Stimulated activated CD4-positive, alpha-beta T cell treated with anti-CD3 and anti-CD28 coated beads, Interleukin-2, amount 100 ng/mL, for 24 hours (primary cell): ENCODE data around the gene POLE3.
"Not testable (repeated sequence)": the region's sequence is repeated elsewhere in the genome, so short reads cannot be mapped to it uniquely, and the experiment has no call there.

ENCODE experiments used
- DNase-seq, 2 donors: peaks; one replicate each; pipeline ENCODE4 v3.0.0-alpha.2; 2020

Gene POLE3, protein sequence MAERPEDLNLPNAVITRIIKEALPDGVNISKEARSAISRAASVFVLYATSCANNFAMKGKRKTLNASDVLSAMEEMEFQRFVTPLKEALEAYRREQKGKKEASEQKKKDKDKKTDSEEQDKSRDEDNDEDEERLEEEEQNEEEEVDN

DNA sequence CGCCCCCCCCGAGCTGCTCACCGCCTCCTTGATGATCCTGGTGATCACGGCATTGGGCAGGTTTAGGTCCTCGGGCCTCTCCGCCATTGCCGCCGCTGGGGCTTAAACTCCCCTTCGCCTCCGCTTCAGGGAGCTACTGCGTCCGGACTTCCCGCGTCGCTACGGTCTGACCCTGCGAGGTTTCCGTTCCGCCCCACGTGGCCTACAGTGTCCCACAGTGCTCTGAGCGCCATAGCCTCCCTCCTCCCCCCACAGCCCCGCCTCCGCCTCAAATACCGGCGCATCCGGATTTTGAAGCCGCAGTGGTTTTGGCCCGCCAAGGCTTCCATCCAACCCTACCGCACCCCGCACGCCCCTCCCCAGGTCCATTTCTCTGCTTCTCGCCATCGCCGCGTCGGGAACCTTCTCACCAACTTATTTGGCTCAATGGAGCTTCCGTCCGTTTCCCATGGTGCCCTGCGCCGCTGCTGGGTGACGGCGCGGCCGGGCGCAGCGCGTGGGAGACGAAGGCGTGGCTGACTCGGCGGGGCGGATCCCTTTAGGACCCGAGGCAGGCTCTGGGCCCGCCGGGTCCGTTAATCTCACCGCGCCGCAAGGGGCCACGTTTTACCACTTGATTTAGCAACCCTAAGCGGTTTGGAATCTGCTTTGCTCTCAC is at the start of gene POLE3, which contains the start of gene C9orf43:
POLE3 (minus strand) TSS at position 469 of the 658 bp plus-strand sequence; CDS start at position 87, 382 bp downstream.
C9orf43 (plus strand) TSS at position 541 of the 658 bp plus-strand sequence. CDS start 2,747 bp downstream, outside the sequence.
- peak; percentile 96 for DNase-seq

DNA sequence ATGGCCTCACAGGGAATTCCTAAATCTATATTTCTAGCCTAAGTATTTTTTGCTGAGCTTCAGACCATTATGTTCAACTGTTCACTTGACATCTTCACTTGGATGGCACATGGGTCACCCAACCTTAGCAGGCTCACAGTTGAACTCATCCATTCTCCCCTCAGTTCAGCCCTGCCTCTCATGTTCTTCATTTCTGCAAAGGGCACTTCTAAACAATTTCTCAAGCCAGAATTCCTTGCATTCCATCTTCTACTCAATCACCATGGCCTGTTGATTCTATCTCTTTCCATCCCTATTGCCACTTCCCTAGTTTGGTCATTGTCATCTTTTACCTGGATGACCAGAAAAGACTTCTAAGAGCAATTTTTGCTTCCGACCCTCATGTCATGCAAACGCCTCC is 45.8 kb upstream of the POLE3 start:
- DNase-seq: no peak

DNA sequence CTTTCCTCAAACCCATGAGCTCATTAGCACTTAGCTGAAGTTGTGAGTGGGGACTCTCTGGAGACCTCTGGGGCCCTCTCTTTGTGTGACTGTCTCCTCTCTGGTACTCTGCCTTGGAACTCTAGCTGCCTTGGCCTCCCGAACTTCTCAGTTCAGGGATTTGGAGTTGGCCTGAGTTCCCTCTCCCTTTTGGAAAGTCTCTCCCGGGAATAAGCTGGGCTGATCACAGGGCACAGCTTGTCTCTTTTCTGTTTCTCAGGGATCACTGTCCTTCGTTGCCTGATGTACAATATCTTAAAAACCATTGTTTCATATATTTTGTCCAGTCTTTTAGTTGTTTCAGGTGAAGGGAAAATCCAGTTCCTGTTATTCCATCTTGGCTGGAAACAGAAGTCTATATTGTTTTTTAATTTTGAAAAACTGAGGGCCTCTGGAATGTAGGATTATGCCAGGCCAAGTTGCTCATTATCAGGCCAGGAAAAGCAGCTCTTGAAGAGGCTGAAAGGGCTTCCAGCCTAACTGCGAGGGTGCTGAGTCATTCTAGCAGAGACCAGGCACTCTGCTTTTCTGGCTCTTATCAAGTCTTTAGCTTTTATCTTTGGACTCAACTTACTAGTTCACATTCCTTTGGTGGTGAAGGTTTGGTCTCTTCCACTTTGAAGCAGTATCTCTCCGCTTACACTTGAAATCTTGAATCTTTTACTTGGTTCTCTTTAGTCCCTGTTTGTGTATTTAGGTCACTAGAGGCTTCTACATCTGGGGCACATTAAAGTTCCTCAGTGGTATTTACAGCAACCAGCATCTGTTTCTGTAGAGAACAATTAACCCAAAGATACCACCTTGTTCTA is 44.7 kb upstream of the POLE3 start:
- no peak for DNase-seq

DNA sequence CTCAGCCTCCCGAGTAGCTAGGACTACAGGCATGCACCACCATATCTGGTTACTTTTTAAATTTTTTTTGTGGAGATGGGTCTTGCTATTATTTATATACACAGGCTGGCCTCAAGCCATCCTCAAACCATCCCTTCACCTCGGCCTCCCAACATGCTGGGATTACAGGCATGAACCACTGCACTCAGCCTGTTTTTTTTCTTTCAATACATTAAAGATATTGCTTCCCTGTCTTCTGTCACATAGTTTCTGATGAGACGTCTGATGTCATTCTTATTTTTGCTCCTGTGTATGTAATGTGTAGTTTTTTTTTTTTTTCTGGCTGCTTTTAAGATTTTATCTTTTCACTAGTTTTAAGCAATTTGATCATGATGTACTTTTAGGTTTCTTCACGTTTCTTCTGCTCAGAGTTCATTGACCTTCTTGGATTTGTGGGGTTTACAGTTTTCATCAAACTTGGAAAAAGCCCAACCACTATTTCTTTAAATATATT is 41.7 kb upstream of the POLE3 start:
- no peak for DNase-seq

DNA sequence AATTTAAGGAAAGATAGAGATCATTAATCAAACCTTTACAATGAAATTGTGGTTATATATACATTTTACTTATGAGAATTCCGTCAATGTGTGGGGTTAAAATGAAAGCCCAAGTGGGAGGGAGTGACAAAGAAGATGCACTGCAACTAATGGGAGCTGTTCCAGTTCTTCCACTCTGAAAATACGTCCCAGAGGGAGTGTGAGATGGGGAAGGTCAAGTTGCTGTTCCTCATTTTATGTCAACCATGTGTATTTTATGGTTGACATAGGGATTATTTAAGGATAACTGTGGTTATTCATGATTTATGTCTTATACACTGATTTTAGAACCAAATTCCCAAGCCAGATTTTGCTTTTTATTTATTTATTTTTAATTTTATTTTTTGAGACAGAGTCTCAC is 38.9 kb upstream of the POLE3 start:
- DNase-seq: no peak

DNA sequence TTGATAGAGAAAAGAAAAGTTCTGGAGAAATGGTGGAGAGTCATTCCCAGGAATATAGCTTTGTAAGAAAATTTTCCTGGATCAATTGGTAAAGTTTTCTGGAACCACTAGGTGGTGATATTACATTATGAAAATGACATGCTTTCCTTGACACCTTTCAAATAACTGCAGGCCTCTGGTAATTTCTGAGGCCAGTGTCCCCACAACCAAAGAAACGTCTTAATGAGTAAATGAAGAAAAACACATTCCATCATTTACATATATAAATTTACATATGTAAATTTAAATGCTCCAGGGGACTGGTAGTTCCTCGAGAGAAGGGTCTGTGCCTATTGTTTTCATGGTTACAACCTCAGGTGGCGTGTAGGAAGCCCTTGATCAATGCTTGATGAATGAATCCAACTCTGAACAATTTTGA is 35.9 kb upstream of the POLE3 start:
- DNase-seq: peak in 1 of 2 donors; percentile 10

DNA sequence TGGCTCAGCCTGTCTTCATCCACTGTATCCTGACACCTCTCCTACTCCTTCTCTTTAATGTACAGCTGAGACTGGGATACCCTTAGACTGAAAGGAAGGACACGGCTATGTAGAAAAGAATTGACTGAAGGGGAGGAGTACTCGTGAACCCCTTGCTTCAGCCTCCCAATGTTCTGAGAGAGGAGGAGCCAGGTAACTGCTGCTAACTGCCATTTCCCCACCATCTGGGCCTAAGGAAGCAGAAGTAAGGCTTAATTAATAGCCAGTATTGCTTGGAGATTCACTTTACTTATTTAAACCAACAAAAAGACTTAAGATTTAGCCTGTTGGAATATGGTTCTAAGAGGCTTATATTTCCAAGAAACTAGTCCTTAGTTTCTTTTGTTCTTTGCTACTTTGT is 34.3 kb upstream of the POLE3 start:
- no peak for DNase-seq

DNA sequence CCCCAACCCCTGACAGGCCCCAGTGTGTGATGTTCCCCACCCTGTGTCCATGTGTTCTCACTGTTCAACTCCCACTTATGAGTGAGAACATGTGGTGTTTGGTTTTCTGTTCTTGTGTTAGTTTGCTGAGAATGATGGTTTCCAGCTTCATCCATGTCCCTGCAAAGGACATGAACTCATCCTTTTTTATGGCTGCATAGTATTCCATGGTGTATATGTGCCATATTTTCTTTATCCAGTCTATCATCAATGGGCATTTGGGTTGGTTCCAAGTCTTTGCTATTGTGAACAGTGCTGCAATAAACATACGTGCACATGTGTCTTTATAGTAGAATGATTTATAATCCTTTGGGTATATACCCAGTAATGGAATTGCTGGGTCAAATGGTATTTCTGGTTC is 27.2 kb upstream of the POLE3 start:
- DNase-seq: not testable (repeated sequence)

DNA sequence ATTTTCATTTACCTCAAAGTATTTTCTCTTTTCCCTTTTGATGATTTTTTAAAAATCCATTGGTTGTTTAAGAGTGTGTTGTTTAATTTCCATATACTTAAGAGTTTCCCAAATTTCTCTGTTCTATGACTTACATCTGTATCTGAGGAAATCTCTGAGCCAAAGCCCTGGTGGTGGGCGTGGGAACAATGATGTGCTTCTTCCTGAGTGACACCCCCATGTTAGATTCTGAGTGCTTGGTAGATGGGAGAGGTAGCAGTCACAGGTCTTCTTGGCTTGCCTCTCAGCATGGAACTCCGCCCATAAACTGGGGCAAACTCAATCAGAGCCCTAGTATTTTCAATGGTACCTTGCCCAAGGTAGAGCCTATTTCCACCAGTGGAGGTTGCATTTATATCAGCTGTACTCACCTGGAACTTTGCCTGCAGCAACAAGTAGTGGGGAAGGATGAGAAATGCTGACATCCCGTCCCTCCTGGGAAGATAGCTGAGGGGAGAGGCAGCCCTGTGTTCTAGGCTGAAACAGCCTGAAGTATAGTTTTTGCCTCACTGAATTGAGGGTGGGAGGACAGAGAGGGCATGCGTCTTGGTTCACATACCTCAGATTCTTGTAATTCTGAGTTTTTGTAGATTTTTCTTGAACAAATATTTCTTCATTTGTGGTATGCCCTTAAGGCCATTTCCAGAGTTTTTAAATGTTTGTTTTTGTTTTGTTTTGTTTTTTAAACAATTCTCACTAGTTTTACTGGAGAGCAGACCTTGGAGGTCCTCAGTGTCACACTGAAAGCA is 26.4 kb upstream of the POLE3 start:
- DNase-seq: no peak

DNA sequence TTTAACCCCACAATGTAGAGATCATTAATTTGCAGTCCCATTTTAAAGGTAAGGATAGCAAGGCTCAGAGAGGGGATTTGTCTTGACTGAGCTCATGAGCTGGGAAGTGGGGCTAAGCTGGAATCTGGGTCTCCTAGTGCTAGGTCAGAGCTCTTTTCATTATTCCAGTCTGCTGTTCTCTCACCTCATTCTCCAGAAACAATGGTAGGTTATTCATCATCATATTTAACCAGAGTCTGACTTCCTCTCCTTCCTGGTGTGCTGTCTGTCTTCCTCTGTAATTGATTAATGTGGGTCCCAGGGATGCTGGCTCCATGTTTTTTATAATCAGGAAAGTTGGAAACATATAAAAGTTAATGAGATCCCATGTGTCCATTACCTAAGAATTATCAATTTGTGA is 20.7 kb upstream of the POLE3 start:
- no peak for DNase-seq

DNA sequence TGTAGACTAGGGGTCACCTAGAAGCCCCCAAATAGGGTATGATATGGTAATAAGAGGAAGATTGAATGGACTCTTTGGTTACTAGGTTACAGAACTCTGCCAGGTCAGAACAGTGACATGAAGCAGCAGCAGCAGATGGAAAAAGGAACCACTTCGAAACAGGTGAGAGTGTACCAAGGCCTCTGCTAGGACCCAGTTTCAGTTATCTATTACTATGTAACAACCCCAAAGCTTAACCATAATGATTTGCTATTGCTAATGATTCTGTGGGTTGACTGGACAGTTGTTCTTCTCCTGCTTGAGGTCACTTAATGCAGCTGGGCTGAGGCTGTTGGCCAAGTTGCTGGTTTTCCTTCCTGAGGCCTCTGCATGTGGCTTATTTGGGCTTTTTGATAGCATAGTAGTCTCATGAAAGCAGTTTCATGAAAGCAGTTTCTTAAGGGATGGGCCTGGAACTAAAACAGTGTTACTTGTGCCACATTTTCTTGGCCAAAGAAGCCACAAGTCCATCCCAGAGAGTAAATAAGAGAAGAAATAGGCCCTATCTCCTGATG is 17.7 kb upstream of the POLE3 start:
- no peak for DNase-seq

DNA sequence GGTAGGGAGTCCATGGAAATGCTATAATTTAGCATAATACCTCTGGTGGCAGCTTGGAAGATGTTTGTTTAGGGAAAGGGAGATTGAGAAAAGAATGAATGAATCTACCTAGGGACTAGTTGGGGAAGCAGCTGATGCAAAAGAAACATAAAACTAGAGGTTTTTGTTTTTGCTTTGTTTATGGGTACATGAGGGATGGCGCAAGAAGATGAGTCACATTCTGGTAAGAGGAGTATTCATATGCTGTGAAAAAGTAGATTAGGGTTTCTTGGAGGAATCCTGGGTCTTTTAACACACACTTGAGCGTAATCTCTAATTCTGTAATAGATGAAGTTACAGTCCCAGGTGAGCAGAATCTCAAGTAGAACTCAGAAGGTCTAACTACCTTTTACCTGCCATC is 17.2 kb upstream of the POLE3 start:
- no peak for DNase-seq

DNA sequence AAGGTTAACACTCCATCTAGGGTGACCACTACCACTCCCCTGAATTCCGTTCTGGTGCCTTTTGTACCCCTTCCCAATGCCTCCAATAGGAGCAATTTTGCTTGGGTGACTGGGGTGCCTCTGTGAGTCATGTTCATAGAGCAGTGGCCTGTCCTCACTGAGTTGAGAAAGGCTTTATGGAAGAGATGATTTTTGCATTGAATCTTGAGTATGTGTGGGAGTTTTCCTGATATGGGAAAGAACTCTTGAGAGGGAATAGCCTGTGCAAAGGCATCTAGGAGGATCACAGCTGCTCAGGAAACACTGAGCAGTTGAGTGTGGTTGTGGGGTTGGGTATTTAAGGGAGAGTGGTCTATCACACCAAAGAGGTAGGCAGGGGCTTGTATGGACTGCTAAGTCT is 16.2 kb upstream of the POLE3 start:
- no peak for DNase-seq

DNA sequence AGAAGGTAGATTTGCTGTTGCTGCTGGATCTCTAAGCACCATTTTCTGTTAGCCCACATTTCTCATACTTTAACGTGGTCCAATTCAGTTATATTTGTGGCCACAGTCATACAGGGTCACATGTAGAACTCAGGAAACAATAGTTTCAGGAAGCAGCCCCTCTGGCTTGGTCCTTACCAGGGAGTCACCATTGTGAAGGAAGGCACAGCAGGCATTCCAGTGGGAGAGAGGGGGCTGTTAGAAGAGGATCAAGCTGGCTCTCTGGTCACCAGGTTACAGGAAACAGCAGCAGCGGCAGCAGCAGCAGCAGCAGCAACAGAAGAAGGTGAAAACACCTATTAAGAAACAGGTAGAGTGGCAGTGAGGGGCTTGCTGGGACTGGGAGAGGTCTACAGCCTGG is 14.6 kb upstream of the POLE3 start:
- DNase-seq: no peak

DNA sequence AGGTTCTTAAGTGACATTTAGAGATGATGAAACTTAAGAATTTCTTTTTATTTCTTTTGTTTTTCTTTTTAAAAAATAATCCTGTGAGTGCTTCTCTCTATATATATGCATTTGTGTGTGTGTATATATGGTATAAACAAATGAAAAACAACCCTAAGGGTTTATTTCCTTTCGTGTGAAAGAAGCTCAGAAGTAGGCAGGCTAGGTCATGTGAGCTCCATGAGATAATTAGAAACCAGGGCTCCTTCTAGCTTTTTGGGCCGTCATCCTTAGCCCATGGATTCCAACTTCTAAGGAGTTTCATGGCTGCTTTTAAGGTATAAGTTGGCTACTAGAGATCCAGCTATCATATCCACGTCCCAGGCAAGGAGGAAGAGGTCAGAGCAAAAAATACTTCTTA is 11.3 kb upstream of the POLE3 start:
- DNase-seq: no peak

DNA sequence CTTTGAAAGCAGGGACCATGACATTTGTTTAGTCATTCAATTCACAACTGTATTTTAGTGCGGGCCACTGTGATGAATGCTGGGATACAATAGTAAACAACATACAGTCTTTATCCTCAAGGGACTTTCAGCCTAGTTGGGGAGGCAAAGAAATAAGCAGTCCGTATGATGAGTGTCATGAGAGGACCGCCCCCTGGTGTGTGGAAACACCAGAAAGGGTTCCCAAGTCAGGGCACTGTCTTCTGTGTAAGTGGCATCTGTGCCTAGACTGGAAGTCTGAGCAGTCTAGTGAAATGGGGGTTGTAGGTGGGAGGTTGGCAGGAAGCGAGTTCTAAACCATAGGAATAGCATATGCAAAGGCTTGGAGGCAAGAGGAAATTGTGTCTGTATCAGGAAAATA is 6.9 kb upstream of the POLE3 start:
- no peak for DNase-seq

DNA sequence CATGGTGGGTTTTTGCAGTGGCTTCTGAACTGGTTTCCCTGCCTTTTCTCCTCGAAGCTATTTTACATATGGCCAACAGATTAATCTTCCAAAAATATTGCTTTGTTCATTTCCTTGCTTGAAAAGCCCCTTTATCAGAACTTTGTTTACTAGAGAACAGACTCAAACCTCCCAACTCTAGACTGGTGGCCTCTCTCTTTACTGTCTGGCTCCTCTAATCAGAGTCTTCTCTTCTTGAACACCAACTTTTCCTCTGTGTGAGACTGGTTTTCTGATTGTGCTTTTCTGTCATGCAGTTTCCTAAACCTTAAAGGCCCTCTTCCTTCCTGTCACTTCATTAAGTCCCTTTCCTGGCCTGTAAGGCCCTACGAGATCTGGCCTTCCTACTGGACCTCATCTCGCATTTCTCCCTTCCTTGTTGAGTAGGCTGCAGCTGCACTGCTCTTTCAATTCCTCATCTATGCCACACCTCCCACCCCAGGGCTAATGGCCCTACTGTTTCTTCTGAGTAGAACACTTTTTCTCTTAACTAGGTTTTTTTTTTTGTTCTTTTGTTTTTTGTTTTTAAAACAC is 5.8 kb upstream of the POLE3 start:
- DNase-seq: no peak

DNA sequence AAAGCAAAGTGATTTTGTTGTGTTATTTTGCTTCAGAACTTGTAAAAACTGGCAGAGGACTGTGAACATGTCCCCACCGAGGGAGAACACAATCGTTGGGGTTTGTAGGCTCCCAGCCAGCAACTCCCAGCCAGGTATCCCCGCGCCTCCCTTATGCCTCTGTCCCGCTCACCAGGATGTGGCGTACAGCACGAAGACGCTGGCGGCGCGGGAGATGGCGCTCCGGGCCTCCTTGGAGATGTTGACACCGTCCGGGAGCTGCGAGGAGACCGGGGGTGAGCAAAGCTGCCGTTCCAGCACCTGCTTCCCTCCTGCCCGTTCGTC is 630 bp downstream of the POLE3 start:
- DNase-seq: no peak

DNA sequence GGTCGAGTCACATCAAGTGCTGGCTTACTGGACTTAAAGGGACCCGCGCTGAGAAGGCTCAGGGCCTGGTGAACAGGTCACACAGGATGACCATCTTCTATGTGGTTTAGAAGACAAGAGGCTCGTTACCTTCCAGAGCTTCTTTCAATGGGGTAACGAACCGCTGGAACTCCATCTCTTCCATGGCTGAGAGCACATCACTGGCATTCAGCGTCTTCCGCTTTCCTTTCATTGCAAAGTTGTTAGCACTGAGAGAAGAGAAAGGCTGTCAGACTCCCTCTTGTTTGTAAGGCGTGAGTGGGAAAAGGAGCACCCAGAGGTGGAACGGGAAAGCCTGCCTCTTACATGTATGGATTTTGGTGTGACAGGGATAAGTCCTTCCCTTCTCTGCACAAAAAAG is 994 bp downstream of the POLE3 start:
- DNase-seq: no peak

DNA sequence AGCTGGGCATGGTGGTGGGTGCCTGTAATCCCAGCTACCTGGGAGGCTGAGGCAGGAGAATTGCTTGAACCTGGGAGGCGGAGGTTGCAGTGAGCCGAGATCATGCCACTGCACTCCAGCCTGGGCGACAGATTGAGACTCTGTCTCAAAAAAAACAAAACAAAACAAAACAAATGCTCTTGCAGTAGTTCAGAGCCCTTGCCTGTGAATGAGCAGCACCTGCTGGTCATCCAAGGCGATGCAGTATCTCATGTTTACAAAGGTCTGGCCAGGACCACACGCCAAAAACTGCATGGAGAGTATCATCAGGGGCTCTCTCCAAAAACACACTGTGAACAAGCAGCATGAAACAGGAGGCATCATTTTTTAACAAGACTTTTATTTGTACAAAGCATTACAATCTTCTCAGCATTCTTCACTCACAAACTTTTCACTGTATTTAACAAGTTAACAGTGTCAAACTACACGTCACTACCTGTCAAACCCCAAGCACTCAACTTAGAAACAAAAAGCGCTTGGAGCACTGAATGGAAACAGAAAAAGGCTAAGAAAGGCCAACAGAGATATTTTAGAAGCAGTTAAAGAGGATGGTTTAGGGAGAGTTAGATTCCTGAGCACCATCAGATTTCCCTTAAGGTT is 3.5 kb downstream of the POLE3 start:
- peak; percentile 53 to 56 for DNase-seq

DNA sequence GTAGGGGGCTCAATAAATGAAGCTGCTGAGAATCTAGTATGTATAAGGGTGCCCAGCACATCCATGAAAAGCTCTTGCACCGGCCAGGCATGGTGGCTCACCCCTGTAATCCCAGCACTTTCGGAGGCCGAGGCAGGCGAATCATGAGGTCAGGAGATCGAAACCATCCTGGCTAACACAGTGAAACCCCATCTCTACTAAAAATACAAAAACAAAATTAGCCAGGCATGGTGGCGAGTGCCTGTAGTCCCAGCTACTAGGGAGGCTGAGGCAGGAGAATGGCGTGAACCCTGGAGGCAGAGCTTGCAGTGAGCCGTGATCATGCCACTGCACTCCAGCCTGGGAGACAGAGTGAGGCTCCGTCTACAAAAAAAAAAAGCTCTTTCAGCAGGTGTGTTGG is 4.1 kb downstream of the POLE3 start:
- not testable (repeated sequence) for DNase-seq

DNA sequence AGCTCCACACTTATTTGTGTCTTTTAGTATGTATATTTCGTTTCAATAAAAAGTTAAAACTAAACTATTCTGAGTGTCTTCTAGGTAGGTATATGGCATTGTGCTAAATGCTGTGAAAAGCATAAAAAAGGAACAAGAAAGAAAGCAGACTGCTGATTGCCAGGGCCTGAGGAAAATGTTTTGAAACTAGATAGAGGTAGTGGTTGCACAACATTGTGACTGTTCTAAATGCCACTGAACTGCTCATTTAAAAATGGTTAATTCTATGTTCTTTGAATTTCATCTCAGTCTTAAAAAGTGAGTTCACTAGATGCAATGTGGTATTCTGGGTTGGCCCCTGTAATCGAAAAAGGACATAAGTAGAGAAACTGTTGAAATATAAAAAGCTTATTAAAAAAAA is 6.8 kb downstream of the POLE3 start:
- DNase-seq: no peak
